Peyer's patch (tissue), 4 donors: ENCODE data around the gene CLDN9.

Experiments
- CTCF ChIP-seq, 6 experiments: fragments of 450-650 bp in 4 of 6; fragments of 200-600 bp in 2 of 6; sonication (generic) in 1 of 6; IDR thresholded peaks; one replicate each; pipeline ENCODE4 v1.5.1; 2017 to 2019; ENCODE audit warnings: antibody characterized with exemption in 6 of 6, mild to moderate bottlenecking in 3 of 6, moderate library complexity in 1 of 6
- POLR2A ChIP-seq, 2 donors: fragments of 450-650 bp; IDR thresholded peaks; one replicate each; pipeline ENCODE4 v1.5.1; 2017; ENCODE audit warnings: antibody characterized with exemption in 2 of 2, mild to moderate bottlenecking in 2 of 2, moderate library complexity in 2 of 2

GRCh38 chr16:3007059-3007956 is 5.4 kb upstream of the CLDN9 start:
- no peak for TF ChIP-seq CTCF (IDR thresholded peaks at IDR 0.05)
- TF ChIP-seq POLR2A (IDR thresholded peaks at IDR 0.05), result peak; percentile 35 to 71
